Islet precursor cell (in vitro differentiated cells): ENCODE measurements around the gene NFILZ.

Experiments
- DNase-seq: peaks from one replicate; pipeline ENCODE4 v3.0.0-alpha.2; 2018

Gene NFILZ

DNA sequence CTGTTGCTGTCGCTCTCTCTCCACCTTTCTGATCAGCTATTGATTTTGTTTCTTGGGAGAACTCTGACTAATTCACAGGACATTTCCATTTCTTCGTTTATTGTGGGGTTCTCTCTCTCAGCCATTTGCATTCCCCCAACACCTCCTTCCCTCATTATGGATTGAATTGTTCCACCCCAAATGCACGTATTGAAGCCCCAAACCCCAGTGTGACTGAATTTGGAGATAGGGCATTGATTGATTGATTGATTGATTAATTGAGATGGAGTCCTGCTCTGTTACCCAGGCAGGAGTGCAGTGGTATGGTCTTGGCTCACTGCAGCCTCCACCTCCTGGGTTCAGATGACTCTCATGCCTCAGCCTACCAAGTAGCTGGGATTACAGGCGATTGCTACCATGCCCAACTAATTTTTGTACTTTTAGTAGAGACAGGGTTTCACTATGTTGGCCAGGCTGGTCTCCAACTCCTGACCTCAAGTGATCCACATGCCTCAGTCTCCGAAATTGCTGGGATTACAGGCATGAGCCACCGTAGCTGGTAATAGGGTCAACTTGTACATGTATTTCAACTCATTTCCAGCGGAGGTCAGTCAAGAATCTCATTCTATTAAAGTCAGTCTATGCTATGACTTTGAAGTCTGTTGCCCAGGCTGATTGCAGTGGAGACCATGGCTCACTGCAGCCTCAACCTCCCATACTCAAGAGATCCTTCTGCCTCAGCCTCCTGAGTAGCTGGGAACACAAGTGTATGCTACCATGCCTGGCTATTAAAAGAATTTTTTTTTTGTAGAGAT is 13.6 kb downstream of the NFILZ start:
- DNase-seq = no peak

DNA sequence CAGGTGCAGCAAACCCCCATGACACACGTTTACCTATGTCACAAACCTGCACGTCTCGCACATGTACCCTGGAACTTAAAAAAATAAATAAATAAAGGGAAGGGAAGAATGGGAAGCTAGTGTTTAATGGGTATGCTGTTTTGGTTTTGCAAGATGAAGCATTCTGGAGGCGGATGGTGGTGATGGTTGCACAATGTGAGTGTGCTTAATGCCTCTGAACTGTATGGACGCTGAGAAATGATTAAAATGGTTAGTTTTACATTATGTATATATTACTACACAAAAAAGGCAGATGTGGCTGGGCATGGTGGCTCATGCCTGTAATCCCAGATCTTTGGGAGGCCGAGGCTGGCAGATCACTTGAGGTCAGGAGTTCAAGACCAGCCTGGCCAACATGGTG is 17.8 kb downstream of the NFILZ start:
- DNase-seq = no peak

DNA sequence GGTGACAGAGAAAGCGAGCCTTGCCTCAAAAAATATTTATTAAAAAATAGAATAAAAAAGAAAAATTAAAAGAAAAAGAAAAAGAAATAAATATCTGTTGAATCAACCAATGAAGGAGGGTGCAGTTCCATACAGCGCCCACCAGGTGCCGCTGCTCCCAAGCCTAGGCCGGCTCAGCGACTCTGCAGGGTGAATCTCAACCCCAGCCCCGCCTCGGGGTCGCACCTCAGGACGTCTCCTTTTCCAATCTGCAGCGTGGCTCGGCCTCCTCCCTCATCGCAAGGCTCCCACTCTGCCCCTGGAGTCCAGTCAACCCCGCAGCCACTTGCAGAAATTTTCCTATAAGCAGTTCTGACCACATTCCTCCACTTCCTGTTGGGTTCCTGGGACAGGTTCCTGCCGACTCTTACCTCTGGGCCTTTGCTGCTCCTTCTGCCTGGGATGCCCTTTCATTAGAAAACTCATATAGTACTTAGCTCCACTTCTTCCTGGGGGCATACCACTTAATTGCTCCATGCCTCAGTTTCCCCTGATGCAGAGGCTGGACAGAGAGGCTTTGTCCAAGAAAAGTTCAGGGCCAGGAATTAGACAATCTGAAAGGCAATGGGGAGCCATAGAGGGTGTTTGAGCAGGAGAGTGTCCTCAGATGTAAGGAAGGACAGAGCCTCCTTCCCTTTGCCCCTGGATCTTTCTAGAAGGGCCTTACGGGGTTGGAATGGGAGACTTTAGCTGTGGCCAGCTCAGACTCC is 24.3 kb downstream of the NFILZ start:
- DNase-seq = peak; percentile 76

DNA sequence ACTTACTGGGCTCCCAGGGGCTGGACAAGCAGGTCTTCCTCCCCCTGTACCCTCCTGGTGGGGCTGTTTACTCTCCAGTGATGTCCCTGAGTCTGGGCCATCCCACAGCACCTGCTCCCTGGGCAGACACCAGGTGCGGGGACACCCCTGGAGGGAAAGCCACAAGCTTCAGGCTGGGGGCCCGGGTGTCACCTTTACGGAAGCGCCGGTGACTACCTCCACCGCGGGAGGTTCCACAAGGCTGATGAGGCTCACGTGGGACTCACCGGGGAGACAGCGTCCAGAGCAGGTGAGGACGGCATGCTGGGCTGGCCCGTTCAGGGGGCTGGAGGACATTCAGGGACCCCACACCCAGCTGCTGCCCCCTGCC is 24.9 kb downstream of the NFILZ start:
- DNase-seq = no peak

DNA sequence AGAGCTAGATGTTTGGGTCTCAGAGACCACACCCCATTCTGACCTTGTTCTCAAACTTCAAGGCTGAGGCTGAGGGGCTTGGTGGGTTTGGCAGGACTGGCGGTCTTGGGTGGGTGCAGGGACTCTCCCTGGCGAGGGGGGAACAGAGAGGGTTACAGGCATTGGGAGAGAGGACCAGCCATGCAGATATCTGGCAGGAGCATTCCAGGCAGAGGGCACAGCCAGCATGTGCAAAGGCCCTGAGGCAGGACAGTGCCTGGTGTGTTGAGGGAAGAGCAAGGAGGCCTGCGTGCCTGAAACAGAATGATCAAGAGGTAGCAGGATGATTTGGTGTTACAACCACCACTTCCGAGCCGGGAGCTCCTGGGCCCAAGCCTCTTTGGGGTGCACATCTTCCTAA is 27.4 kb downstream of the NFILZ start:
- no peak for DNase-seq

DNA sequence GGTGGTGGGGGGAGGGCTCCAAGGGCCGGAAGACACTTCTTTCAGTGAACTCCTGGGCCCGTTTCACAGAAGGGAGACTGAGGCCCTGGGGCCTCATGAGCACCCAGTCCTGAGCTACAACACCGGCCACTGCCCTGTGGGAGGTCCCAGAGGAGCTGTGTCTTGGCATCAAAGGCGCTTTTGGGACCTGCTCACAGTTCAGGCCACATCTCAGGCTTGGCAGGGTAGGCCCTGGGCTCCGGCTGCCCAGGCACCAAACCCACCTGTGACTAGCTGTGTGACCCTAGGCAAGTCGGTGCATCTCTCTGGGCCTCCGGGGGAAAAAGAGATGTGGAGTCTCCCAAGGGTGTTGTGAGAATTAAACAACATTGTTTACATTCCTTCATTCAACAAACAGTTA is 29.5 kb downstream of the NFILZ start:
- no peak for DNase-seq

DNA sequence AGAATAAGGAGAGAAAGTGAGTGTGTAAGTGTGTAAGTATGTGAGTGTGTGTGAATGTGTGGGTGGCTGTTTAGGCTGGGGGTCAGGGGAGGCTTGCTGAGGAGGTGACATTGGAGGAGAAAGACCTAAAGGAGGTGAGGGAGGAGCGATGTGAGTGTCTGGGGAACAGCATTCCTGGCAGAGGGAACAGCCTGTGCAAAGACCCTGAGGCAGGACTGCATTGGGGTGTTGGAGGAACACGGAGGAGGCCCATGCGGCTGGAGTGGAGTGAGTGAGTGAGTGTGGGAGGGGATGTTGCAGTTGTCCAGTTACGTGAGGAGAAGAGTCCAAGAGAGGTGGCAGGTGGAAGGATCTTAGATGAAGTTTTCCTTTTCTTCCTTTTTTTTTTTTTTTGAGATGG is 31.8 kb downstream of the NFILZ start:
- no peak for DNase-seq

DNA sequence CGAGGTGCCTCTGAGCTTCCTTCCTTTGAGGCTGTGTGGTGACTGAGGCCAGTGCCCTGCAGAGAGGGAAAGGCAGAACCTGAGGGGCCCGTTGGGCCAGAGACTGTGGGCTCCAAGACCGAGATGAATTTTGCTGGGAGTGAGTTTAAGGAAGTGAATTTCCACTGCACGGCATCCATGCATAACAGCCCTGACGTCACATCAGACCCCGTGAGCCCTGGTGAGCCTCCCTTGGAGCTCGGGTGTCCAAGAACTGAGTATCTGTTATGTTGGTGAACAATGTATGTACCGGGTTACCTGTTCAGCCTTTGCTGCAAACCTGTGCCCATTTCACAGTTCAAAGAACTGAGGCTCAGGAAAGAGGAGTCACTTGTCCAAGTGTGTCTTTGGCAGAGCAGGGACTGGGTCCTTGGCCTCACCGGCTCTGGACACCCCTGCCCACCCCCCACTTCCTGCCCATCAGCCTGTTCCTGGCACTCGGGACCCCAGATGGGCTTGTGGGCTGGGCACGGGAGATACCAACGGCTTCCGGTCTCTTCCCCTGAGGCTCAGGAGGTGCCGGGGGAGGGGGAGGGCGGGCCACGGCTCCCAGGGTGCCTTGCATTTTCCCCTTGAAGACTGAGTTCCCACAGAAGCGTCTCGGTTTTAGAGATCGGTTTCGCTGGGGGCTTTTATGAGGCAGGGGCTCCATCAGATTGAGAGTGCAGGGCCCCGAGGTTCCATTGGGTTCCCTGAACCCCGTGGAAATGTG is 33.7 kb downstream of the NFILZ start:
- no peak for DNase-seq

DNA sequence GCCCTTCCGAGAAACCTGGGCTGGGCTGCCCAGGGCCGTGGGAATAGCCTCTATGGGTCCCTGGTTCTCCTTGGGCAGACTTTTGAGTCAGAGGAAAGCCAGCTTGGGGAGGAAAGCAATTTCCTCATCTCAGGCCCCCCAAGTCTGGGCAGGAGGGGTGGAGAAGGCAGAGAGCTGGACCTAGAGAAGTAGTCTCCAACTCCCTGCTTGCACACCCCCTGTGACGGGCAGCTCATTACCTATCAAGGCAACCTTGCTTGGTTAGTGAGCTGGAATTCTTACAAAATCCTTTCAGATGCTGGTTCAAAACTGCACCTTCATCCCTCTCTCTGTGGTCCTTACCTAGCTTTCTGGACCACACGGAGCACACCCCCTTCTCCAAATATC is 34.2 kb downstream of the NFILZ start:
- DNase-seq = no peak

DNA sequence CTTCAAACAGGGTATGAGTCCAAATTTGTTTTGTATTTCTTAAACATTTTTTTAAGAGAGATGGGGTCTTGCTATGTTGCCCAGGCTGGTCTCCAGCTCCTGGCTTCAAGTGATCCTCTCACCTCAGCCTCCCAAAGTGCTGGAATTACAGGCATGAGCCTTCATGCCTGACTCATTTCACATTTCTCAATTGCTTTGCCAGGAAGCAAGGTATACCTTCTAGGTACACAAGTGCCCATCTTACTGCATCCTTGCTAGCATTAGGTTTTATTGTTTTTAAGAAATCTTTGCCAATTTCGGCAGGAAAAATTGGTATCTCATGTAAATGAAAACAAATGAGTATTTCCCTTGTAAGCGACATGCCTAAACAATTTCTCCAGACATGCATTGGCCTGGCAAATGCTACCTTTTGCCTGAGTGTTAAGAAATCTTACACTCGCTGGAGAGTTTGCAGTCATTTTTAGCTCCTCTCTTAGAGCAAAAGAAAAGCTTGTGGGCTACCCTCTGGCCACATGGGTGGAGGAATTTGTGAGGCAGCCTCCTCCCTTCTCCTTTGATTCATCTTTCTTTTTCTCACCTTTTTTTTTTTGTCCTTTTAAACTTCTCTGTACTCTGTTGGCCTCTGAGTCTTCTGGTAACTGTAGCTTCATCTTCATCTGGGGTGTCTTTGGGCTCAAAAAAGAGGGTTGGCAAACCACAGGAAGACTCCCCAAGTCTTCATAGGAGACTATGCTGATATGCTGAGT is 35.2 kb downstream of the NFILZ start:
- no peak for DNase-seq

DNA sequence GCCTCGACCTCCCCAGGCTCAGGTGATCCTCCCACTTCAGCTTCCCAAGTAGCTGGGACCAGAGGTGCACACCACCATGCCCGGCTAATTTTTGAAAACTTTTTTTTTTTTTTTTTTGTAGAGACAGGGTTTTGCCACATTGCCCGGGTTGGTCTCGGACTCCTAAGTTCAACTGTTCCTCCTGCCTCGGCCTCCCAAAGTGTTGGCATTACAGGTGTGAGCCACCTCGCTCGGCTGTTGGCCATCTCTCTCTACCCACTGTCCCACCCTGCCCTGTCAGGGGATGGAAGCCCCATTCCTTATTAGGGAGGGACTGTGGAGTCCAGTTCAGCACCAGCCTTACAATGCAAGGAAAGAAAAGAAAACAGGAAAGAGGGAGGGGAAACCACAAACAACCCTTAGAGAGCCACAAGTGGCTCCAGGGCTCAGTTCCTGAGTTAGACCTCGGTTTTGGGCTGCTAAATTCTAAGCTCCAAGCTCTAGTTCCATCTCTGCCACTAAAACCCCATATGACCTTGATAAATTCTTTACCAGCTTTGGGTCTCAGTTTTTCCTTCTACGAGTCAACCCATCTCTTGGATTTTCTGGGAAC is 36.5 kb downstream of the NFILZ start:
- no peak for DNase-seq

DNA sequence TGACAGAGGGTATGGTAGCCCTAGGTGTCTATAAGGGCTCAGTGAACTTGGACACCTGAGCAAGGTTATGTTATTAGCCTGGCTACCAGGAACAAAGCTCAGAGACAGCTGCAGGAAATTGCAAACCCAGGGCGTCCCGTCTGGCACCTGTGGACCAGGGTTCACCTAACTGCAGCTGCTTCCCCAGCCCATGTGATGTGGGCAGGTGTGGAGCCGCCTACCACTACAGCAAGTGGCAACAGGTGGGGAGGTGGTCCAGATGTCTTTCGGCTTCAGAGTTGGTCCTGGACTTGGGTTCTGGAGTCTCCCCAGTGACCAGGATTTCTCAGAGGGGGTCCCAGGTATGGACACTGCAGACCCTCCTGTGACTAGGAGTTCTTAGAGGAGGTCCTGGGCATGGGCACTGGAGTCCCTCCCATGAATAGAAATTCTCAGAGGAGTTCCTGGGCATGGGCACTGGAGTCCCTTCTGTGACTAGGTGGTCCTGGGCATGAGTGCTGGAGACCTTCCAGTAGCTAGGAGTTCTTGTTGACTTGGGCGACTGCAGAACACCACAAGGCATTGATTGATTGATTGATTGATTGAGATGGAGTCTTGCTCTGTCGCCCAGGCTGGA is 43.0 kb downstream of the NFILZ start:
- DNase-seq = no peak

DNA sequence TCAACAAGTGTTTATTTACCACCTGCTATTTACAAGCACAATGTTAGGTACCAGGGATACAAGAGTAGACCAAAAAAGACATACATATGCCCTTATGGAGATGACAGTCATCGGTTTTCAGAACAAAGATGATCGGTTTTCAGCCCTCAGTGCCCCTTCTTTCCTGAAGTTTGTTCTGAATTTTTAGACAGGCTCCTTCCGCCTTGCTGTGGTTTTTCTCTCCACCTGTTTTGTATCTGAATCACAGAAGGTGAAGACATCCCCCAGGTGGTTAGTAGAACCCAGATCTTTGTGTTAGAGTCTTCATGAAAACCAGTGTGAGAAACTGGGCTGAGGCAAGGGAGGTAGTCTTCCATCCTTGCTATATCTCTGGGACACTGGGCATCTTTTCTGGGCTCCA is 44.6 kb downstream of the NFILZ start:
- no peak for DNase-seq

DNA sequence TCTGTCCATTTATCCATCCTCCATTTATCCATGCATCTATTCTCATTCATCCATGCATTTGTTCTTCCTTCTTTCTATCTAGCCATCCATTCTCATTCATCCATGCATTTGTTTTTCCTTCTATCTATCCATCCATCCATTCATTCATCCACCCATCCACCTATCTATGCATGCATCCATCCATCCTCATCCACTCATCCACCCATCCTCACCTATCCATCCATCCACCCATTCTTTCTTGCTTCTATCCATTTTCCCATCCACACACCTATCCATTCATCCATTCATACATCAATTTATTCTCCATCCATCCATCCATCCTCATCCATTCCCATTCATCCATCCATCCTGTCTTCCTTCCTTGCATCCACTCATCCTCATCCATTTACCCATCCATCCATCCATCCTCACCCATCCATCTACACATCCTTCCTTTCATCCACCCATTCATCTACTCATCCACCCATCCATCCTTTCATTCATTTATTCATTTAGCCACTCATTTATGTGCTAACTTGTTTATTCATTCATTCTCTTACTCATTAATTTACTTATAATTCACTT is 47.9 kb downstream of the NFILZ start:
- no peak for DNase-seq
